ENCODE data around the gene PGA5.

DNA sequence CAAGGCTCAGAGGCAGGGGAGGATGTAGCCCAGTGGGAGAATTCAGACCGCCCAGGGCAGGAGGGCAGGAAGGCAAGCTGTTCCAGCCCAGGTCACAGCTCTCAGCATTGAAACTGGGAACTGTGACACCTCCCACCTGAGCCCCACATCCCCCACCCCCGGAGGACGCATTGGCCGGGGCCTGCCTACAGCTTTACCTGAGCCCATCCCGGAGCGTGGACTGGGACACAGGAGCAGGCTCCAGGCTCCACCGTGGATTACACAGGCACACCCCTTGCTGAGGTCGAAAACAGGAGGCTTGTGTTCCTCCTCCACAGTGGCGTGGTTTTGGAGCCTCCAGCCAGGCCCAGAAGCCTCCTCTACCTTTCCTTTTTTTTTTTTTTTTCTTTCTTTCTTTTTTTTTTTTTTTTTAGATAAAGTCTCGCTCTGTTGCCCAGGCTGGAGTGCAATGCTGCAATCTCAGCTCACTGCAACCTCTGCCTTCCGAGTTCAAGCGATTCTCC is 46.8 kb upstream of the PGA5 start:
- TF ChIP-seq CTCF (IDR thresholded peaks at IDR 0.05) (no peak), POLR2A (IDR thresholded peaks at IDR 0.05) (no peak), EP300 (IDR thresholded peaks at IDR 0.05) (no peak), POLR2AphosphoS5 (IDR thresholded peaks at IDR 0.05) (no peak)

All from upper lobe of left lung (tissue), 4 donors.